HEK293T (cell line): ENCODE measurements around the gene CIC.

Experiments used
- ARNT ChIP-seq: fragments of 450-650 bp; IDR thresholded peaks from 2 replicates; pipeline ENCODE4 v1.6.1; 2017; ENCODE audit warnings: mild to moderate bottlenecking
- BHLHE40 ChIP-seq: fragments of 450-650 bp; IDR thresholded peaks from 2 replicates; pipeline ENCODE4 v1.6.1; 2016; ENCODE audit warnings: mild to moderate bottlenecking, moderate library complexity, borderline replicate concordance
- CTBP1 ChIP-seq: fragments of 450-650 bp; IDR thresholded peaks from 2 replicates; pipeline ENCODE4 v1.6.1; 2016; ENCODE audit warnings: borderline replicate concordance
- FOXA1 ChIP-seq: fragments of 450-650 bp; IDR thresholded peaks from 2 replicates; pipeline ENCODE4 v1.6.1; 2016; ENCODE audit warnings: mild to moderate bottlenecking
- FOXK2 ChIP-seq: fragments of 450-650 bp; IDR thresholded peaks from 2 replicates; pipeline ENCODE4 v1.6.1; 2016; ENCODE audit warnings: mild to moderate bottlenecking
- FOXM1 ChIP-seq: fragments of 450-650 bp; IDR thresholded peaks from 2 replicates; pipeline ENCODE4 v1.6.1; 2017; ENCODE audit warnings: mild to moderate bottlenecking, borderline replicate concordance
- HDGF ChIP-seq: fragments of 450-650 bp; IDR thresholded peaks from 2 replicates; pipeline ENCODE4 v1.6.1; 2017; ENCODE audit warnings: antibody characterized with exemption, borderline replicate concordance
- LEF1 ChIP-seq: fragments of 450-650 bp; IDR thresholded peaks from 2 replicates; pipeline ENCODE4 v1.6.1; 2017; ENCODE audit warnings: mild to moderate bottlenecking, borderline replicate concordance
- PKNOX1 ChIP-seq: fragments of 450-650 bp; IDR thresholded peaks from 2 replicates; pipeline ENCODE4 v1.6.1; 2016
- SP1 ChIP-seq: fragments of 450-650 bp; IDR thresholded peaks from 2 replicates; pipeline ENCODE4 v1.6.1; 2017
- SUZ12 ChIP-seq: fragments of 450-650 bp; IDR thresholded peaks from 2 replicates; pipeline ENCODE4 v1.6.1; 2016; ENCODE audit warnings: mild to moderate bottlenecking
- TARDBP ChIP-seq: fragments of 450-650 bp; IDR thresholded peaks from 2 replicates; pipeline ENCODE4 v1.6.1; 2016
- ZNF384 ChIP-seq: fragments of 450-650 bp; IDR thresholded peaks from 2 replicates; pipeline ENCODE4 v1.6.1; 2016

GRCh38 chr19:42311657-42312056, 42.6 kb downstream of the CIC start:
- TF ChIP-seq ZNF384 (no peak), TARDBP (no peak), BHLHE40 (no peak), FOXM1 (no peak), CTBP1 (no peak), SP1 (no peak), ARNT (no peak), PKNOX1 (no peak), HDGF (no peak), FOXA1 (no peak), SUZ12 (no peak), FOXK2 (no peak), LEF1 (no peak)
